Measurements from ENCODE around the gene GABPB2. TPM values are rescaled to one million over a fixed set of nuclear protein-coding genes. Genes with fewer than 3 reads are reported as not detected.
A peak's percentile ranks its signal among the peaks of the same experiment; 100 is the strongest.

Gene GABPB2
- polyA plus RNA-seq, 4 donors: 1.1 to 12.6 (median 5.0) TPM

- Histone ChIP-seq H3K4me1 (ENCODE audit: control insufficient read depth in 3 of 3, insufficient read depth in 2 of 3, low read depth in 1 of 3, low read length in 2 of 3) (peaks cover 0 to 10% (median 3%) of the 10 kb centered on the region in 3 donors), H3K27me3 (ENCODE audit: control insufficient read depth in 3 of 3, insufficient read depth in 3 of 3, low read length in 3 of 3) (peaks cover 0 to 21% (median 0%) of the 10 kb centered on the region in 3 donors), H3K4me3 (ENCODE audit: low read depth in 1 of 3, low read length in 3 of 3) (peak overlapping the region in 1 of 3 donors; percentile 44), H3K9me3 (ENCODE audit: control insufficient read depth in 2 of 2, insufficient read depth in 1 of 2, low read depth in 1 of 2, low read length in 1 of 2) (no peaks in the 10 kb centered on the region), H3K36me3 (ENCODE audit: control insufficient read depth in 3 of 3, insufficient read depth in 2 of 3, low read depth in 1 of 3, low read length in 3 of 3) (peaks cover 0 to 41% (median 0%) of the 10 kb centered on the region in 3 donors), H3K27ac (ENCODE audit: low read depth in 1 of 3, low read length in 2 of 3) (no peak overlapping the region)
- DNase-seq: no peak
- 70 to 79% (median 75%) methylated on average over 53 to 74 of the region's 74 CpGs for WGBS, 3 donors
- no peak for FAIRE-seq
These were observed 61.9 kb downstream of the GABPB2 start for GRCh38 chr1:151132335-151133017.

GRCh38 chr1:151133018-151133806, 62.7 kb downstream of the GABPB2 start:
- peaks cover 0 to 48% (median 0%) of the 10 kb centered on the region in 3 donors for H3K36me3 ChIP-seq (ENCODE audit: control insufficient read depth in 3 of 3, insufficient read depth in 2 of 3, low read depth in 1 of 3, low read length in 3 of 3)
- no peak for FAIRE-seq
- peaks cover 0 to 21% (median 0%) of the 10 kb centered on the region in 3 donors for H3K27me3 ChIP-seq (ENCODE audit: control insufficient read depth in 3 of 3, insufficient read depth in 3 of 3, low read length in 3 of 3)
- H3K27ac ChIP-seq (ENCODE audit: low read depth in 1 of 3, low read length in 2 of 3): no peak overlapping the region
- no peak overlapping the region for H3K4me3 ChIP-seq (ENCODE audit: low read depth in 1 of 3, low read length in 3 of 3)
- H3K9me3 ChIP-seq (ENCODE audit: control insufficient read depth in 2 of 2, insufficient read depth in 1 of 2, low read depth in 1 of 2, low read length in 1 of 2): no peaks in the 10 kb centered on the region
- DNase-seq: no peak
- 82 to 93% (median 88%) methylated on average over 37 to 65 of the region's 65 CpGs for WGBS, 3 donors
- peaks cover 0 to 10% (median 3%) of the 10 kb centered on the region in 3 donors for H3K4me1 ChIP-seq (ENCODE audit: control insufficient read depth in 3 of 3, insufficient read depth in 2 of 3, low read depth in 1 of 3, low read length in 2 of 3)

- Histone ChIP-seq H3K4me3 (ENCODE audit: low read depth in 1 of 3, low read length in 3 of 3) (no peak overlapping the region), H3K27me3 (ENCODE audit: control insufficient read depth in 3 of 3, insufficient read depth in 3 of 3, low read length in 3 of 3) (peaks cover 0 to 21% (median 0%) of the 10 kb centered on the region in 3 donors), H3K27ac (ENCODE audit: low read depth in 1 of 3, low read length in 2 of 3) (no peak overlapping the region), H3K9me3 (ENCODE audit: control insufficient read depth in 2 of 2, insufficient read depth in 1 of 2, low read depth in 1 of 2, low read length in 1 of 2) (no peaks in the 10 kb centered on the region), H3K36me3 (ENCODE audit: control insufficient read depth in 3 of 3, insufficient read depth in 2 of 3, low read depth in 1 of 3, low read length in 3 of 3) (peaks cover 0 to 58% (median 0%) of the 10 kb centered on the region in 3 donors), H3K4me1 (ENCODE audit: control insufficient read depth in 3 of 3, insufficient read depth in 2 of 3, low read depth in 1 of 3, low read length in 2 of 3) (peaks cover 0 to 10% (median 3%) of the 10 kb centered on the region in 3 donors)
- whole genome bisulfite sequencing, 3 donors: 73 to 85% (median 76%) methylated on average over 3 of the region's 3 CpGs
- FAIRE-seq: no peak
- no peak for DNase-seq
These were observed 63.8 kb downstream of the GABPB2 start for GRCh38 chr1:151134396-151134795.

- WGBS, 3 donors: 94 to 98% (median 97%) methylated on average over 7 of the region's 7 CpGs
- Histone ChIP-seq H3K9me3 (ENCODE audit: control insufficient read depth in 2 of 2, insufficient read depth in 1 of 2, low read depth in 1 of 2, low read length in 1 of 2) (no peaks in the 10 kb centered on the region), H3K27me3 (ENCODE audit: control insufficient read depth in 3 of 3, insufficient read depth in 3 of 3, low read length in 3 of 3) (peaks cover 0 to 21% (median 0%) of the 10 kb centered on the region in 3 donors), H3K4me1 (ENCODE audit: control insufficient read depth in 3 of 3, insufficient read depth in 2 of 3, low read depth in 1 of 3, low read length in 2 of 3) (peaks cover 0 to 10% (median 3%) of the 10 kb centered on the region in 3 donors), H3K4me3 (ENCODE audit: low read depth in 1 of 3, low read length in 3 of 3) (no peak overlapping the region), H3K27ac (ENCODE audit: low read depth in 1 of 3, low read length in 2 of 3) (no peak overlapping the region), H3K36me3 (ENCODE audit: control insufficient read depth in 3 of 3, insufficient read depth in 2 of 3, low read depth in 1 of 3, low read length in 3 of 3) (peaks cover 0 to 64% (median 0%) of the 10 kb centered on the region in 3 donors)
- no peak for FAIRE-seq
- DNase-seq: no peak
These were observed 64.4 kb downstream of the GABPB2 start for GRCh38 chr1:151134991-151135390.

- Histone ChIP-seq H3K27ac (ENCODE audit: low read depth in 1 of 3, low read length in 2 of 3) (no peak overlapping the region), H3K27me3 (ENCODE audit: control insufficient read depth in 3 of 3, insufficient read depth in 3 of 3, low read length in 3 of 3) (peaks cover 0 to 19% (median 0%) of the 10 kb centered on the region in 3 donors), H3K4me1 (ENCODE audit: control insufficient read depth in 3 of 3, insufficient read depth in 2 of 3, low read depth in 1 of 3, low read length in 2 of 3) (peaks cover 0 to 8% (median 3%) of the 10 kb centered on the region in 3 donors), H3K4me3 (ENCODE audit: low read depth in 1 of 3, low read length in 3 of 3) (no peak overlapping the region), H3K36me3 (ENCODE audit: control insufficient read depth in 3 of 3, insufficient read depth in 2 of 3, low read depth in 1 of 3, low read length in 3 of 3) (peaks cover 0 to 66% (median 0%) of the 10 kb centered on the region in 3 donors), H3K9me3 (ENCODE audit: control insufficient read depth in 2 of 2, insufficient read depth in 1 of 2, low read depth in 1 of 2, low read length in 1 of 2) (no peaks in the 10 kb centered on the region)
- DNase-seq (no peak), FAIRE-seq (no peak)
- 82 to 93% (median 89%) methylated on average over 12 of the region's 12 CpGs for WGBS, 3 donors
These were observed 65.1 kb downstream of the GABPB2 start for GRCh38 chr1:151135433-151136385.

GRCh38 chr1:151137789-151138188, 67.2 kb downstream of the GABPB2 start:
- DNase-seq (no peak), FAIRE-seq (no peak)
- Histone ChIP-seq H3K36me3 (ENCODE audit: control insufficient read depth in 3 of 3, insufficient read depth in 2 of 3, low read depth in 1 of 3, low read length in 3 of 3) (peaks cover 0 to 75% (median 0%) of the 10 kb centered on the region in 3 donors), H3K4me3 (ENCODE audit: low read depth in 1 of 3, low read length in 3 of 3) (no peak overlapping the region), H3K9me3 (ENCODE audit: control insufficient read depth in 2 of 2, insufficient read depth in 1 of 2, low read depth in 1 of 2, low read length in 1 of 2) (no peaks in the 10 kb centered on the region), H3K4me1 (ENCODE audit: control insufficient read depth in 3 of 3, insufficient read depth in 2 of 3, low read depth in 1 of 3, low read length in 2 of 3) (no peaks in the 10 kb centered on the region), H3K27me3 (ENCODE audit: control insufficient read depth in 3 of 3, insufficient read depth in 3 of 3, low read length in 3 of 3) (peaks cover 0 to 5% (median 0%) of the 10 kb centered on the region in 3 donors), H3K27ac (ENCODE audit: low read depth in 1 of 3, low read length in 2 of 3) (no peak overlapping the region)
- 90 to 96% (median 95%) methylated on average over 7 of the region's 7 CpGs for WGBS, 3 donors

GRCh38 chr1:151142411-151143056, 72.0 kb downstream of the GABPB2 start:
- Histone ChIP-seq H3K9me3 (ENCODE audit: control insufficient read depth in 2 of 2, insufficient read depth in 1 of 2, low read depth in 1 of 2, low read length in 1 of 2) (no peaks in the 10 kb centered on the region), H3K4me3 (ENCODE audit: low read depth in 1 of 3, low read length in 3 of 3) (no peak overlapping the region), H3K36me3 (ENCODE audit: control insufficient read depth in 3 of 3, insufficient read depth in 2 of 3, low read depth in 1 of 3, low read length in 3 of 3) (peaks cover 0 to 42% (median 0%) of the 10 kb centered on the region in 3 donors), H3K4me1 (ENCODE audit: control insufficient read depth in 3 of 3, insufficient read depth in 2 of 3, low read depth in 1 of 3, low read length in 2 of 3) (peaks cover 0 to 17% (median 3%) of the 10 kb centered on the region in 3 donors), H3K27me3 (ENCODE audit: control insufficient read depth in 3 of 3, insufficient read depth in 3 of 3, low read length in 3 of 3) (peaks cover 0 to 7% (median 0%) of the 10 kb centered on the region in 3 donors), H3K27ac (ENCODE audit: low read depth in 1 of 3, low read length in 2 of 3) (no peak overlapping the region)
- WGBS, 3 donors: 83 to 87% (median 84%) methylated on average over 4 to 5 of the region's 5 CpGs
- DNase-seq (no peak), FAIRE-seq (no peak)

Measured in small intestine (tissue), 7 donors.